GM21529 (cell line): ENCODE data around the gene DIP2C.
"Not testable (repeated sequence)": the region's sequence is repeated elsewhere in the genome, so short reads cannot be mapped to it uniquely, and the experiment has no call there.

ENCODE experiments used
- ATAC-seq: cut with Tn5 transposase; IDR thresholded peaks from one replicate; pipeline ENCODE4 v1.9.1; 2021; ENCODE audit not compliant: unreplicated experiment

The DIP2C gene

DNA sequence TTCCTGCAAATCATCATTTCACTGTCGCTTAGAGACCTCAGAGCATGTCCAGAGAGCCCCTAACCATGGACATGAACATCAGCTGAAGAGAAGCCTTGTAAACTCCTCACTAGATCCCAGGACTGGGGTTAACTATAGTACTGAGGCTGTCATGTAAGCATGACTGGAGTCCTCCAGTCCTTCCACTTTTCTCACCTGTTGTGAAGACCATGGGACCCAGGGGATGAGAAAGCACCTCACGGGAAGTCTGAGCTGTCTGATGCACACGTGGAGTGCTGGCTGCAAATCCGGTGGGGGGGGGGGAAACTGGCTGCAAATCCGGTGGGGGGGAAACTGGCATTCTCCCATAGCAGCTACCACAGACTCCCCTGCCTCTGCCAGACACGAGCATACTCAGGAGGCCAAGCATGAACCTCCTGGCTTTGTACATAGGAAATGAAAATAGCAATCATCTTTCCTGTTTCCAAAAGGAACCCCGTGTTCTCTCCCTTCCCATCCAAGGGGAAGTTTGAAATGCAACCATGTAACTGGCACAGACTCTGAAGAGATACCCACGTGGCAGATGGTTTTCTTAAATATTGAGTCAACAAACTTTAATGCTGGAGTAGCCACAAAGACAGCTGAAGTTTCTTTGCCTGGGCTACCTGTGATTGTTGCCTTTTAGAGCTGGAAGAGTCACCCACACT is 292.8 kb downstream of the DIP2C start:
- ATAC-seq, result no peak

DNA sequence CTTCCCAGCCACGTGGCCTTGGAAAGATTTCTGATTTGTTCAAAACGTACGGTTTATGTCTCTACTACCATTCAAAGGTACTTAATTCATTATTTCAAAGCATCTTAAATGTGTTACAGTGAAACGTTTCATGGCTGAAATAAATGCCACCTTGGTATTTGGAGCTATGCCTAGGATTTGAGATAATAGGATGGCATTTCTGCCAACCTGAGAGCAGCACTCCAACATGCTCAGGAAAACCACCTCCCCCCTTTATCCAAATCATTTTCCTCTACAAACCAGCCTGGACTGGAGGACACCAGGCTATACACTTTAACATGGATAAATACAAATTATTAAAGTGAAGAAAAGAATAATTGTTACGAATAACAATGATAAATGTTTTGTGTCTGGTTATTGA is 293.4 kb downstream of the DIP2C start:
- ATAC-seq, result no peak

DNA sequence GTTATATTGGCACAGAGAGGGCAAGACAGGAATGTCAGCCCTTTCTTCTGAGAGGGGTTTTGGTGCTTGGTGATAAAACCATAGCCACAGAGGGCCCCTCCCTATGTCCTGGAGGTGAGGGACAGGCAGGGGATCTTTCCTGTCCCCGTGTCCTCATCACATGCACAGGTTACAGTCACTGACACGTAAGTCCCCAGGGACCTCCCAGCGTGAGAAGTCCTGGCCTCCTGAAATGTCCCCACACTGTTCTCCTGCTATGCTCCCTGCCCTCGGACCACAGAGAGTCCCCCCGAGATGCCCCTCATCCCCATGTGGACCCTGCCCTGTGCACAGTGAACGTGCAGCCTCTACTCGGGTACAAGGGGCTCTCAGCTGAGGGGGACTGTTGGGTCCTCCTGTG is 293.8 kb downstream of the DIP2C start:
- ATAC-seq, result no peak

DNA sequence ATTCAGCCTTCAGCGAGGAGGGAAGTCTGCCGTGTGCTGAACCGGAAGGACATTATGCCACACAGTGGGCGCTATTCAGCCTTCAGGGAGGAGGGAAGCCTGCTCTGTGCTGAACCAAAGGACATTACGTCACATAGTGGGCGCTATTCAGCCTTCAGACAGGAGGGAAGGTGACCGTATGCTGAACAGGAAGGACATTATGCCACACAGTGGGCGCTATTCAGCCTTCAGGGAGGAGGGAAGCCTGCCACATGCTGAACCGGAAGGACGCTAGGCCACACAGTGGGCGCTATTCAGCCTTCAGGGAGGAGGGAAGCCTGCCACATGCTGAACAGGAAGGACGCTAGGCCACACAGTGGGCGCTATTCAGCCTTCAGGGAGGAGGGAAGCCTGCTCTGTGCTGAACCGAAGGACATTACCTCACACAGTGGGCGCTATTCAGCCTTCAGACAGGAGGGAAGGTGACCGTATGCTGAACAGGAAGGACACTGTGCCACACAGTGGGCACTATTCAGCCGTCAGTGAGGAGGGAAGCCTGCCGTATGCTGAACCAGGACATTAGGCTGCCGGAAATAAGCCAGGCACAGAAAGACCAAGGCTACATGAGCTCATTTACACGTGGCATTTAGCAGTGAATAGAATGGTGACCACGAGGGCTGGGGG is 294.9 kb downstream of the DIP2C start:
- not testable (repeated sequence) for ATAC-seq

DNA sequence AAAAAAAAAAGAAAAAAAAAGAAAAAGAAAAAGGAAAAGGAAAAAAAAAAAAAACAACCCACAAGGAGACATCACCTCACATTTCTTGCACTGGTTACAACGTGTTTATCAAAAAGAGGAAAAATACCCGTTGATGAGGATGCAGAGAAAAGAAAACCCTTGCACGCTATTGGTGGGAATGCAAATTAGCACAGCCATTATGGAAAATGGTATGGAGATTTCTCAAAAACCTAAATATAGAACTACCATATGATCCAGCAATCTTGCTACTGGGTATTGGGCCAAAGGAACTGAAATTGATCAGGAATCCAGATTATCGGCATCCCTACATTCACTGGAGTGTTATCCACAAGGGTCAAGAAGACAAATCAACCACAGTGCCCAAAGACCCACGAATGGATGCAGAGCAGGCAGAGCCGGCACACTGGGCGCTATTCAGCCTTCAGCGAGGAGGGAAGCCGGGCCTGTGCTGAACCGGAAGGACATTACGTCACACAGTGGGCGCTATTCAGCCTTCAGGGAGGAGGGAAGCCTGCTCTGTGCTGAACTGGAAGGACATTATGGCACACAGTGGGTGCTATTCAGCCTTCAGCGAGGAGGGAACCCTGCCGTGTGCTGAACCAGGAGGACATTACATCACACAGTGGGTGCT is 295.6 kb downstream of the DIP2C start:
- ATAC-seq, result no peak

DNA sequence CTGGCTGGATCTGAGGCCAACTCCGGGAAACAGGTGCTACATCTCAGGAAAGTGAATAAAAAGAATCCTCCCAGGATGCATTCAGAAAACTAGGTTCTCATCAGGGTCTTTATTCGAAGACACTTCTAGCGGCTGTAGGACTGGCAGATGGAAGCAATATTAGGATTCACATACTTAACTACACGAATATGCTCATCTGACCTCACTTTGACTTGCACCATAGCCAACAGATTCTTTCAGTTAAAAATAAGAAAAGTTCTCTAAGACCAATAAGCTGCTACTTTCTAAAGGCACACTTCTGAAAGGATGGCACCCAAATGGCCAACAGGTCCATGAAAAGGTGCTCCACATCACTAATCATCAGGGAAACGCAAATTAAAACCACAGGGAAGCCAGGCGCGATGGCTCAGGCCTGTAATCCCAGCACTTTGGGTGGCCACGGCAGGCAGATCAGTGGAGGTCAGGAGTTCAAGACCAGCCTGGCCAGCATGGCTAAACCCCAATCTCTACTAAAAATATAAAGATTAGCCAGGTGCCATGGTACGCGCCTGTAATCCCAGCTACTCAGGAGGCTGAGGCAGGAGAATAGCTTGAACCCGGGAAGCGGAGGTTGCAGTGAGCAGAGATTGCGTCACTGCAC is 296.2 kb downstream of the DIP2C start:
- no peak for ATAC-seq

DNA sequence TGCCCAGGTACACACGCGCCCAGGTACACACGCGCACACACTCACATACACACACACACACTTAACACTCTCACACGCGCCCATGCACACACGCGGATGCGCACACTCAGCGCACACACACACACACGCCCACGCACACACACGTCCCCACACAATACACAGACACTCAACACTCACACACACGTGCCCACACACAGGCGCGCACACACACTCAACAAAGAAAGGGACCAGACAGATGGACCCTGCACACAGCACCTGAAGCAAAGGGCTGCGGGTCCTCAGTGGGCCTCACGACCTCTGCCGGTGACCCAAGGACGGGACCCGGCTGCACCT is 296.8 kb downstream of the DIP2C start:
- ATAC-seq, result no peak

DNA sequence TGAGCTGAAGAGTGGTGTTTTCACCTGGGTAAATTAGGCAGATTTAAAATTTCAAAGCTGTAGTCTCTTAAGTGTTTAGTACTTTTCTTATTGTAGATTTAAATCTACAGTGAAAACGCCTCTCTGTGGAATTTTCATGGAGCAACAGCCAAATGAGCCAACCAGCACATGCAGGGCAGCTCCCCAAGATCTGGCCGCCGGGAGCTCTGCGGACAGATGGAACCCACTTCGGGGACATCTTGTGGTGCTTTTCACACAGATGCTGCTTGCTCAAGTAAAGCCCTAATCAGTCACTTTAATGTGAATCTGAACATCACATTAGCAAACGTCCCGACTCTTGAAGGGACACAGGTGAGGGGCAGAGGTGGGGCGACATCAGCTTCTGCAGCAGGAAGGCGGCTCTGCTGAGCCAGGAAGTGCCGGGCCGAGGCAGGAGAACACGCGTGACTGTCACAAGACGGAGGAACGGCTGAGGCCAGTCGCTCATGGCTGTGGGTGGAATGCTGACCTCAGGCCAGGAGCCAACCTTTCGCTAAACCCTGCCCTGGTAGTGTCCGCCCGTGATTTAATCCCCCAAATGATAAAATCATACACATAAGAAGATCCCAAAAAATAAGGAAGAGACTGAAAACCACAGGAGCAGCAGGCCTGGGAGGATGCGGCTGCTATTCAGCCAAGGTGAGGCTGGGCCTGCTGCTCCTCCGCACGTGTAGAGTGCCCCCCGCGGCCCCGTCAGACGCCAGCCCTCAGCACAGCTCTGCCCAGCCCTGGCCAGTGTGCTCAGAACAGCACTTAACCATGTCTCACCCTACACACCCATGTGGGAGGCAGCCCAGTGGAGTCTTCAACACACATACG is 297.4 kb downstream of the DIP2C start:
- no peak for ATAC-seq

DNA sequence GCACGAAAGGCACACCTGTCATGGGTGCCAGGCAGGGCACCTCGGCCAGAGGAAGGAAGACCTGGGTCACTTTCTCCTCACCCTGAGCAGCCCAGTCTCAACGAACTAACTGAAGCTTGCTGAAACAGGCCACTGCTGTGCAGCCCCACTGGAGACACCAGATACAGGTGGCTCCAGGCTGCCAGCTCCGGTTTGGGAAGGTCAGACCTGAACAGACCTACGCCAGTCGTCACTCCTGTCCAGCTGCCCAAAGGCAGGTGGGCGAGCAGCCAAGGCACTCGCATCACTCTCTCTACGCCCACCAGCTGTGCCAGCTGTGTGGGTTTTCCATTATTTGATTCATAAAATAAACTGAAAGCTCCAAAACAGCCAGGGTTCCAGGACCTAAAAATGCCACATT is 298.2 kb downstream of the DIP2C start:
- no peak for ATAC-seq

DNA sequence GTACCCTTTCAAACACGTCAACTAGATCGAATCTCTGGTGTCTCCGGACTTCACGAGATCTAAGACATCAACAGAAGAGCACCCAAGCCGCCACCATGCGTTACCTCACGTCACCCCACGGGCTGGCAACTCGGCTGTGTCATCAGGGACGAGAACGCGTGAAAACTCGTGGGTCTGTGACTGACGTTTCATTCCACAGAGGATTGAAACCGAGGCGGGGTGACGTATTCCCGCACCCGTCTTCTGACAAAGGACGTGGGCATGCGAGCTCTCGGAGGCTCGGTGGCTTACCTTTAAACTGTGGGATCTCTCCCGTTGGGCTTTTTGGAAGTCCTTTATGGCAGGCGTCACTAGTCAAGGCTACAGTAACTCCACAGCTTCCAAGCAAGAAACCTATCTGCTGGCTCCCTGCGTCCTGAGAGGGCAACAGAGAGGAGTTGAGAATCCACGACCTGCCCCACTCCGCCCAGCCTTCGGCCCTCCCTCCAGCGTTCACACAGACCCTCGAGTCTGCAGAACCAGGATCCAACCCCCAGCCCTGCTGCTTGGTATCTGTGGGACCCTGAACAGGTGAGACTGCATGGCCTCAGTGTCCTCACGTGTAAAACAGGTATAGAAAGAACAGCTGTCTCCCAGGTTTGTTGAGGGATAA is 298.9 kb downstream of the DIP2C start:
- no peak for ATAC-seq

DNA sequence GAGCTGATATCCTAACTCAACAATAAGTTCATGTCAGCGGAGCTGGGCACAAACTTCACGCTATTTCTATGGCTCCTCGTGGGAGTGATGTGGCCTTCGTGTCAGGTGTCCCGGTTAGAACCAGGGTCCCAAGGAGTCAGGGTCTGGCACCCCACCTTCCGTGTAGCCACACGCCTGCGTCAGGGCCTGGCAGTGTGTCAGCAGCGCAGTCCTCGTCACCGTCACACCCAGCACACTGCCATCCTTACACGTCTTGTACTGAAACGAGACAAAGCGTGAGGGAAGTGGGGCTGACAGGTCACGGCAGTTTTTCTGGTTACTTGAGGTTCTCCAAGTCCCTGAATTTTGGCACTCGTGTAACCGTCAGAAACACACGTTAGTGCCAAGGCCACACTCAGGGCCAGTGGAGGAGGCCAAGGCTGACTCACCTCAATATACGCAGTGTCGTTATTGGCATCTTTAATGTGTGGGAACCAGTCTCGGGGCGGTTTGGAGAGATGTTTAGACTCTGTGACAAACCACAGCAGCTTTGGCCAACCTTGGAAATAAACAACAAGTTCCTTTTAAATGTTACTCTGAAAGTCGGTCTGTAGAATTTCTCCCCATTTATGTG is 299.5 kb downstream of the DIP2C start:
- ATAC-seq, result no peak

DNA sequence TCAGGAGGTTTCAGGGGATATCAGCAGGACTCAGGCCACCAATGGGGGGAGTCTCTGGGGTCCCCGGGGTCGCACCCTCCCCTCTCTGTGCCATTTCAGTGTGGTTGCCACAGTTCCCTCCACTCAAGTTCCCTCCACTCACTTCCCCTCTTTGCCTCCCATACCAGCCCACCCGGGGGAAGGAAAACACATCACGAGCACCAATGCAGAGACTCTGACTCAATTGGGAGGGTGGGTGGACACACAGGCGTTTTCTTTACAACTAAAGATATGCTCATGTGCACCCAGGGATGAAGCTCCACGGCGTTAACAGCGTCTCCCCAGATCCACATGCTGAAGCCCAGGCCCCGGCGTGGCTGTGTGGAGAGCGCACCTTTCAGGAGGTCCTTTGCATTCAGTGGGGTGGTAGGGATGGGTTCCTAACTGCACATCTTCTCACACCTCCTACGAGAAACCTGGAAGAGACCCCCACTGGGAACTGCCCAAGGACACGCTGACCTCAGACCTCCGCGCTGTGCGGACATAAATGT is 300.1 kb downstream of the DIP2C start:
- no peak for ATAC-seq

DNA sequence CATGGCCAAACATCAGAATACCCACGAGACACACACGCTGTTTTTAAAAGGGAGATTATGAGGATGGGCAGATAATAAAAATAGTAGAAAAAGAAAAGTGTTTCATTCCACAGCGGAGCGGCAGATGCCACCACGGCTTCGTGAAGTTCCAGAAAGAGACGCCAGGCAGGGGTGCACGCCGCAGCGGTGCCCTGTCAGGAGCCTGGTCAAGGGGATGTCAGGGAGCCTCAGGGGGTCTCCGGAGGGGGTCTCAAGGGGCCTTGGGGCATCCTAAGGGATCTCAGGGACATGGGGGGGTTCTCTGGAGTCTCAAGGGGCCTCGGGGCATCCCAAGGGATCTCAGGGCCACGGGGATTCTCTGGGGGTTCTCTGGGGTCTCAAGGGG is 300.8 kb downstream of the DIP2C start:
- no peak for ATAC-seq

DNA sequence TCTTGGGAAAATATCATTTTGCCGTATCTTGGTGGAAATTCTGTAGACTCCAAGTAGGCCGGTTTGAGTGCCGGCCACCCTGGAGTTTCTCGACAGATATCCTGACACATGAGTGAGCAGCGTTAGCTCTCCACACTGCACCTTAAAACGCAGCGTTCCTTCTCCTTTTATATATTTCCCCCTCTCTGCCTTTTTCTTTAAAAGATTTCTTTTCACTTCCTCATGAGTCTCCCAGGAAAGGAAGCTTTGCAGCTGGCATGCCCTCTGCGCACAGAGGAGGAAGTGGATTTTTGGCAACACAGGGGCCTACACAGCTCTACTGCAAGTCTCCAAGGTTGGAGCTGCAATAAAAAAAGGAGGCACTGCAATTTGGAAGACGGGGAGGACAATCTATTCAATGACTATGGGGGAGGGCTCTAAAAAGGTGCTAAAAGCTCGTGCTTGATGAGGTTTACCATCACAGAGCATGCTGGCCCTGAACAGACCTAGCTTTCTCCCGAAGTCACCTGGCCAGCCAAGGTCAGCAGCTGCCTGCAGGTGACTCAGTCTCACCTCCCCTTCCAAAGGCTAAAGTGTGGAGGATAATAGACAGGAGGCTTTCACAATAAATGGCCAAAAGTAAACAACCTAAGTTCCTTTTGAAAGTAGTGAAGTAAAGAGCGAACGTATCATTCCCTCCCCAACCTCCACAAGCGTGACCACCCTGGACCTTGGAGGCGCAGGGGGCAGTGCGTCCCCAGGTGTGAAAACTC is 301.4 kb downstream of the DIP2C start:
- no peak for ATAC-seq

DNA sequence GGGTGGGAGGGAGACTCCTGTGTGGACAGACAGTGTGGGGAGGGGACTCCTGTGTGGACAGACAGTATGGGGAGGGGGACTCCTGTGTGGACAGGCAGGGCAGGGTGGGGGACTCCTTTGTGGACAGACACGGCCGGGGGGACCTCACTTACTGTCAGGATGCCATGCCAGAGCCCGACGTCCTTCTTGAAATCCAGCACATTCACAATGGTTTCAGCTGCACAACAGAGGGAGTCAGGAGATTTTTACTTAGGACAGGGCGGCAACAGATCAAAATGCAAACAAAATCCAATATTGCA is 301.9 kb downstream of the DIP2C start:
- ATAC-seq, result no peak

DNA sequence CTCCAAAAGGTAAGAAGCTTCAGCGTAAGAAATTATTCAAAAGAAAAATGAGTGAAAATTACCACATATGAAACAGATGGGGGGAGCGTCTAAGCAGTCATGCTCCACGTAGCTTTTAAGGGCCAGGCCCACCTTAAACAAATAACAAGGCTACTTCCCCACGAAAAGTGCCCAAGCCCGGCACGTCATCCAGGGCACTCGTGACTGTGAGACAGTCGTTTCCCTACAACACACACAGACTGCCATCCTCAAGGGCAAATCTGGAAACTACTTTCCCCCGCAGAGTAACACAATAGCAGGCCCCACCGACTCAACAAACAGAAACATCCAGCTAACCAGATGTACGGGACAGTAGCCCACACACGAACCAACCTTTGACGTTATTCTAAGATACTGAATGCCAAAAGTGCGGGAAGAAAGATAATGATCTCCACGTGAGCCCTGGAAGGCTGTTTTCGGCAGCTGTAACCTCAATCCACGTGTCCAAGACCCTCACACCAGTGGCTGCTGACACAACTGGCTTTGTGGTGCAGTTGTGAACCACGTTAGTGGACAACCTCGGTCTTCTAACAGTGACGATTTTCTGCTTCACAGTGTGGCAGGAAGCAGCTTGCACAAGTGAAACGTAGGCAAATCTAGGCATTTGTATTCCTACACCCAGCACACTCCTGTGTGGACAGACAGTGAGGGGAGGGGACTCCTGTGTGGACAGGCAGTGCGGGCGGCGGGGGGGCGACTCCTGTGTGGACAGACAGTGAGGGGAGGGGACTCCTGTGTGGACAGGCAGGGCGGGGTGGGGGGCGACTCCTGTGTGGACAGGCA is 302.5 kb downstream of the DIP2C start:
- ATAC-seq, result no peak

DNA sequence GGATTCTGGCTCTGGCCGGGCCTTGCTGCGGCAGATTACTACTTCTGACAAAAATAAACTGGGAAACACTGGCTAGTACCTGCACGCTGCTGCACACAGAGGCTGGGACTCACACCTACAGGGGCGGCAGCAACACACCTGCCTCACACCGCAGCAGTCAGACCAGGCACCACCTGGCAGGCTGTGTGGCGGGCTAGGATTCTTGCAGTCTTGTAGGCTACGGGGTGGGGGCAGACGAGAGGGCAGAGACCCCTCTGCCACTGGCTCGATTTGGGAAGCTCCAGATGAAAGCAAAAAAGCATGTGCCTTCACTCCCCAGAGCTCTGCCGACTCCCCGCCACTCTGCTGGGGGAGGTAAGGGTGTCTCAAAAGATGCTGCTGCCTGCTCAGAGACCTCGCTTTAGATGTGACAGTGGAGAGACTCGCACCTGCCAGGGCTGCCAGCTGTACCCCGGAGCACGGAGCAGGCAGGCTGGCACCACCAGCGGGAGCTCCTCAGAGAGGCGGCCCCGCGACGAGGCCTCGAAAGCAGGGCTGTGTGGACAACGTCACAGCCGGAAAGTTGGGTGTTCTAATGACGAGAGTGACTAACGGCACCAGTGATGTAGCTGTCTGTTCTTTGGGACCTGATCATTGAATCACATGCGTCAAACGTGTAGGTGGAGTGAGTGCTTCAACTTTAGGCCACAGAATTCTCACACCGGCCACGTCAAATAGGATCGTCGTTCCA is 303.7 kb downstream of the DIP2C start:
- no peak for ATAC-seq
